Measurements from ENCODE around the gene PCGF1. TPM values are rescaled to one million over a fixed set of nuclear protein-coding genes. Genes with fewer than 3 reads are reported as not detected.
"Not testable (repeated sequence)": the region's sequence is repeated elsewhere in the genome, so short reads cannot be mapped to it uniquely, and the experiment has no call there.

The PCGF1 gene
- total RNA-seq, 1 donor from 2014 or later, result 8.7 TPM

DNA sequence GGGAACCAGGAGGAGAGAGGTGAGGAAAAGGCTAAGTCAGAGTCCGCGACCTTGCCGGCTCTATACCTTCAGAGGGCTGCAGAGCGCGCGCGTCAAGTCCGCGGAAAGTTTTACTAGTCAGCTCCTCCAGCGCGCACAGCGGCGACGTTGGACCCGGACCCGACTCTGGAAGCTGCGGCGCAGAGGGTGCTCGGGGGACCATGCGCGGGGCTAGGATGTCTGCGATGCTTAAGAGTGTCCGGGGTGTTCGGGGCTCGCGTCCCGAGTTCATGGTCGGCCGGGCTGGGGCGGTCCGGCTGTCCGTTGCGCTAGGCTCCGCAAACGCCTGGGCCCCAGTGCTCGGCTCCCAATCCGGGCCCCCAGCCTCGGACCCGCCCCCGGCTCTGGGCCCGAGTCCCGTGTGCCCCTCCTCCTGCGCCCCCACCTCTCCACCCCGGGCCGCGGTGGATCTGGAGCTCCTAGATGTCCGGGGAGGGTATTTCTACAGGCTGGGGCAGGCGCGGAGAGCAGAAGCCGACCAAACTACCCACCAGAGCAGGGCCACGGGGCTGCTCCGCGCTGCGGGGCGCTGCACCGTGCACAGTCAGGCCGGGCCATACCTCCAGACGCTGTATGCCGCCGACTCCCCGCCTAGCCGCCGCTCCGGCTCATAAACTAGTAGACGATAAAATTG lies 8.1 kb downstream of the PCGF1 start, which contains the start of gene LBX2:
Gene LBX2, minus strand, starts transcription at position 337 of the 673 bp plus-strand sequence. Its CDS starts 66 bp downstream, at position 271.
- no peak for DNase-seq

DNA sequence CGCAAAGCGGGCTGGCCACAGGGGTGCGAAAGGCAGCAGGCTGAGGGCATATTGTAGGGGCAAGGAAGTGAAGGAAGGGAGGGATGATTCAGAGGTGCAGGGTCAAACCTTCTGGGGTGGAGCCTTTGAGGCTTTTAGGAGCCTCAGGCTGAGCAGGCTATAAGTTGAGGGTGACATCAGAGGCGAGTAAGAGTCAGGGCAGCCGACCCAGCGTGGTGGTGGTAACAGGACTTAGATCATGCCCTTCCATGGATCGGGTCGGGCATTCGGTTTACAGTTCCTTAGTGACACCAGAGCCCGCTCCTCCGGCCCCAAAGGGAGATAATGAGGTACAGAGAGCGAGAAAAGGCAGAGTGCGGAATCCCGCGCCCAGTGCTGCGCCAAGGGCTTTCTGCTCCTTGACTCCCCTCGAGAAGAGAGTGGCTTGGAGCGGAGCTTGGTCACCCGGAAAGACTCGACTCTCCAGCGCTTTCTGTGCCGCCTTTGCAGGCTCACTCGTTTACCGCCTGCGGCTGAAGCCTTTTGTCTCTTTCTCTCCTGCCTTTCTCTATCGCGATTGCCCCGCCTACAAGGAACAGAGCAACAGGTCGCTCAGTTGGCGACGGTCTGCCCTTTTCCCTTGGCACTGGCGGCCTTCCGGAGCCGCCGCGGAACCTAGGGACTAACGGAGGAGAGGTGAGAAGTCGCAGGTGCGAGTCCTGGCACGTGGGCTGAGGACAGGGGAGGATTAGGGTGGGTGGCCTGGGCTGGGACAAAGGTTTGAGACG lies 8.8 kb downstream of the PCGF1 start:
- no peak for DNase-seq

DNA sequence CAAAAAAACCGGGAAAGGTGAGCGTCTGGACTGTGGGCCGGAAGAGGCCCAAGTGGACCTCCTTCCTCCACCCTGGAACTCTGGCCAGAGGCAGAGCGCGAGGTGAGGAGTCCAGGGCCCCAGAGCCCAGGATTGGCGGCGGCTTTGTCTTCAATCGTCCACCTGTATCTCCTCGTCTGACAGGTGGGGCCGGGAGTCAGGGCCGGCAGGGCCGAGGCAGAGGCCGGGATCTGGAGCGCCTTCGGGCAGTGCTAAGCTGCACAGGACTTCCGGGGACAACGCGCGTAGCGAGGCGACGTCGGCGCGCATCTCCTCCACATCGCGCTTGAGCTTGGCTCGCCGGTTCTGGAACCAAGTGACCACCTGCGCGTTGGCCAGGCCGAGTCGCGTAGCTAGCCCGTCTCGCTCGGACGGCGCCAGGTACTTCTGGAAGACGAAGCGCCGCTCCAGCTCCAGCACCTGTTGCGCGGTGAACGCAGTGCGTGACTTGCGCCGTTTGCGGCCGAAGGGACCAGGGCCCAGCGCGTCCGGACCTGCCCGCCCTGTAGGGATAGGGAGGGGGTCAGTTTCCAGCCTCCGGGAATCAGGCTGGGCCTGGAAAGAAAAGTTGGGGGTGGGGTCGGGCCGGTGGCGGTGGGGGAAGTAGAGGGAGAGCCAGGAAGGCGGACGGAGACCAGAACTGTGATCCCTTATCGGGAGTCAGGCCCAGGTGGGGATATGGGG lies 9.6 kb downstream of the PCGF1 start:
- DNase-seq, result no peak

DNA sequence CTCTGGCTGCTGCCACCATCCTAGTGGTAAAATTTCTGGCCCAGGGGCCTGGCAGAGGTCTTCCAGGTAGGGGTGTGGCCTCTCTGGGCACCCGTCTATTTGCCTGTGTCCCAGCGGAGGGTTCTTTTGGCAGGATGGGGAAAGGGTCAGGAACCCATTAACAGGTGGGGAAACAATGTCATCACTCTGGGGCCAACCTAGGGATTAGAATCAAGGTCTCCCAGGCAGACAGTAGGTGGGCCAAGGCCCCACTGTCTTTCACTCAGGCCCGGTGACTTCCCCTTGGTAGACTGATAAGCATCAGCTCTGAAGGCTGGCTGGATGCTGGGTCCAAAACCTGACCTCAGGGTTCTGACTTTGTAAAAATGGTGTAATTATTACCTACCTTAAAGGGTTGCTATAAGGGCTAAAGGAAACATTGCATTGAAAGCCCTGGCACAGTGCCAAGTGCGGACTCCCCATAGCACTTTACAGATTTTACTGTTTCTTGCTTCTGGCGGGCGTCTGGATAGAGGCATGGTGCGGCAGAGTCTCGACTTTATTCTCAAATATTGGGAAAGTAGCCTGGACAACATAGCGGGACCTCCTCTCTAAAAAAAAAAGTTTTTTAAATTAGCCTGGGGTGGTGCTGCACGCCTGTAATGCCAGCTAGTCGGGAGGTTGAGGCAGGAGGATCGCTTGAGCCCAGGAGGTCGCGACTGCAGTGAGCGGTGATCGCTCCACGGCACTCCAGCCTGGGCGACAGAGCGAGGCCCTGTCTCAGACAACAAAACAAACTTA lies 10.3 kb downstream of the PCGF1 start:
- DNase-seq, result no peak

DNA sequence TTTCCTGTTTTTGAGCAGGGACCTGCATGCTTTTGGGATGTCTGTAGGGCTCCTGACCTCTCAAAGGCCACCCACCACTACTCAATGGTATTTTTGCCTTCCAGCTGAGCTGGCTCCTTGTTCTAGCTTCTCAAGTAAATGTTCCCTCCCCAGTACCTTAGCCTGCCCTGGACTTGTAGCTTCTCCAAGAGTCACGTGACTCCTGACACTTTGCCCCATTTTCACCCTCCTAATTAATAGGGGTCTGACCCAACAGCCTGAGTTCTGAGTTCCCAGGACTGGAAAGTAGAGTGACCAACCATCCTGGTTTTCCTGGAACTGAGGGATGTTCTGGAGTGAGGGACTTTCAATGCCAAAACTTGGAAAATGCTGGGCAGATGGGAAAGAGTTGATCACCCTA lies 12.1 kb downstream of the PCGF1 start:
- DNase-seq, result no peak

DNA sequence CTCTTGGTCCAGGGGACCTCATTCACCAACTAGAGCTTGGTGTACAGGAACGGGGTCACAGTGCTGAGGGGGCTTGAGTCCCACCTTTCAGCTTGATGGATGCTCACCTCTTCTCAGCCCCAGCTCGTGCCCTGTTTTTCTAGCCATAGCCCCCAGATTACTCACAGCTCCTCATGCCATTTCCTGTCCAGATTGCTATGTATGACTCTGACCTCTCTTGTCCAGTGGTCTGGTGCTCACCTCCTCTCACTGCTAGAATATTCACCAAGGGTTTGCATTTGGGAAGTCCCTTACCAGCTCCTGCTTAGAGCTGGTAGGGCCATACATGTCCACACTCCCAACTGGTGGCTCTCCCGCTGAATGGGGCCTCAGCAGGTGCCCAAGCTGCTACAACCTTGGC lies 13.9 kb downstream of the PCGF1 start:
- no peak for DNase-seq

DNA sequence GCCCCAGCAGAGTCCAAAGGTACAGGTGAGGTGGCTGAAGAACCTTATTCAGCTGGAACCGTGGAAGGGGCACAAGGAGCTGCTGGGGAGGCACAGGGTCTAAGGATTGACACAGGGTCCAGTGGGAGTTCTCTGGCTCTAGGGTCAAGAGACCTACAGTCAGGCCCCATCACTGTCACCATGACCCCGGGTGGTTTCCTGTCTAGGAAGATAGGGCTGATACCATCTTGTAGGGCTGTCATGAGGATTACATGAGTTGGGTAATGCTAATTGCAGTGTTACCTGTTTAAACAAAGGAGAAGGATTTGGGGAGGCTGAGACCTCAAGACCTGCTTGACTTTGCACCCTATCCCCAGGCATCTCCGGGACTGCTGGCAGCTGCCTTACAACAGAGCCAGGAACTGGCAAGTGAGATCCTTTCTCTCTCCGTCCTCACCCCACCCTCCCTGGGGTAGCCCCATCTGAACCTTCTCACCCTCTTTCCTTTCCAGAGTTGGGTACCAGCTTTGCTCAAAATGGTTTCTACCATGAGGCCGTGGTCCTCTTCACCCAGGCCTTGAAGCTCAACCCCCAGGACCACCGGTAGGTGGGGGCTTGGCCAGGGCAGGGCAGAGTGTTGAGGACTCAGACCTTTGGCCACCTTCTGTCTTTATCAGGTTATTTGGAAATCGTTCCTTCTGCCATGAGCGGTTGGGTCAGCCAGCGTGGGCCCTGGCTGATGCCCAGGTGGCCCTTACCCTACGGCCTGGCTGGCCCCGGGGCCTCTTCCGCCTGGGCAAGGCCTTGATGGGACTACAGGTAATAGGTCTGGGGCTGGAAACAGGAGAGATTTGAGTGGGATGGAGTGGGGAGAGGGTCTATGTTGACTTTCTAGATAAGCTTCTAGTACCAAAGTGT lies 15.6 kb downstream of the PCGF1 start:
- DNase-seq, result no peak

DNA sequence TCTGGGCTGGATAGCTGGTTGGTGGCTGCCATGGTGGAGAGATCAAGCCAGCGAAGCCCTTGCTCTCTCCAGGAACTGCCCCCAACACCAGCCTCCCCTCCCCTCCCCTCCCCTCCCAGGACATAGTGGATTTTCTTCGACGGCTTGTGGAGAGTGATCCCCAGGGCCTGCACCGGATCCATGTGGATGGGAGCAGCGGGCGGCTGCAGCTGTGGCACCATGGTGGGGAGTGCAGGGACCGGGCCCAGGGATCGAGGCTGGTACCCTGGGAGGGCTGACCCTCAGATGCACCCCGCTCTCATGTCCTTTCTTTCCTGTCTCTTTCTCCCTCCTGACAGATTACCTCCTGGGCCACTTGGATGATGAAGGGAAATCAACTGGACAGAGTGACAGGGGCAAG lies 17.6 kb downstream of the PCGF1 start:
- DNase-seq, result no peak

DNA sequence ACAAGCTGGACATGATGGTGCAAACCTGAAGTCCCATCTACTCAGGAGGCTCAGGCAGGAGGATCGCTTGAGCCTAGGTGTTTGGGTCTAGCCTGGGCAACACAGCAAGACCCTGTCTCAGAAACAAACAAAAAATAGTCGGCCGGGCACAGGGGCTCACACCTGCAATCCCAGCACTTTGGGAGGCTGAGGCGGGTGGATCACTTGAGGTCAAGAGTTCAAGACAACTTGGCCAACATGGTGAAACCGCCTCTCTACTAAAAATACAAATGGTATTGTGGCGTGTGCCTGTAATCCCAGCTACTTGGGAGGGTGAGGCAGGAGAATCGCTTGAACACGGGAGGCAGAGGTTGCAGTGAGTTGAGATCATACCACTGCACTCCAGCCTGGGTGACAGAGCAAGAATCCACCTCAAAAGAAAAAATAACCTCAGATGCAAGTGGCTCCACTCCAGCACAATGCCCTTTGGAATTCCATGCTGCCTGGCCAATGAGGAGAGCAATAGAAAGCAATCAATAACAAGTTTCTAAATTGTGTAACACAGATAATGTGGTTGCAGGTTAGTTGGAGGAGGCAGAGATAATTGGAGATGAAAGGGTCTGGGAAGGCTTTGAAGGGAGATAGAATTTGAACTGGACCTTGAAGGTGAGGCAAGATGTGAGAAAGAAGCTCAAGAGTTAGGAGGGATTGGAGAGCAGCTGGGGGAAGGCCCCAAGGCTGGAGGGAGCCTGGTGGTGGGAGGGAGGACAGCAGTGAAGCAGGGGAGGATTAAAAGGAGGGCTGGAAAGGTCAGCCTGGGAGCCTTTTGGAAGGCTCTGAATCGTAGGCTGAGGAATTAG lies 18.6 kb downstream of the PCGF1 start:
- DNase-seq, result no peak

DNA sequence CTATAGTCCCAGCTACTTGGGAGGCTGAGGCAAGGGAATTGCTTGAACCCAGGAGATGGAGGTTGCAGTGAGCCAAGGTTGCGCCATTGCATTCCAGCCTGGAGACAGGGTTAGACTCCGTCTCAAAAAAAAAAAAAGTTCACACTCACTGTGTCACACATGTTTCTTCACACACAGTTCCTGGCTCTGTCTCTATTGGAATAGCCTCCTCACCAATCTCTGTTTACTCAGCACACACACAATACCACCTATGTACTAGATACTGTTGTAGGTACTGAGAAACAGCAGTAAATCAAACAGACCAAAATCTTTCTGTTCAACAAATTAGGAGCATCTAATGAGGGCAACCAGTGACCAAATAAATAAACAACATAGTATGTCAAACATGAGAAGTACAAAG lies 21.4 kb downstream of the PCGF1 start:
- DNase-seq, result no peak

DNA sequence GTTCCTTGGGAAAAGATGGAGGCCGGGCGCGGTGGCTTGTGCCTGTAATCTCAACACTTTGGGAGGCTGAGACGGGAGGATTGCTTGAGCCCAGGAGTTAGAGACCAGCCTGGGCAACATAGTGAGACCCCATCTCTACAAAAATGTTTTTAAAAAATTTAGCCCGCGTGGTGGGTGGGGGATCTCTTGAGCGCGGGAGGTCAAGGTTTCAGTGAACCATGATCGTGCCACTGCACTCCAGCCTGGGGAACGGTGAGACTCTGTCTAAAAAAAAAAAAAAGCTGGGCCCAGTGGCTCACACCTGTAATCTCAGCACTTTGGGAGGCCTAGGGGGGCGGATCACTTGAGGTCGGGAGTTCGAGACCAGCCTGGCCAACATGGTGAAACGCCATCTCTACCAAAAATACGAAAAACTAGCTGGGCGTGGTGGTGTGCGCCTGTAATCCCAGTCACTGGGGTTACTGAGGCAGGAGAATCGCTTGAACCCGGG lies 23.8 kb downstream of the PCGF1 start:
- DNase-seq, result not testable (repeated sequence)

DNA sequence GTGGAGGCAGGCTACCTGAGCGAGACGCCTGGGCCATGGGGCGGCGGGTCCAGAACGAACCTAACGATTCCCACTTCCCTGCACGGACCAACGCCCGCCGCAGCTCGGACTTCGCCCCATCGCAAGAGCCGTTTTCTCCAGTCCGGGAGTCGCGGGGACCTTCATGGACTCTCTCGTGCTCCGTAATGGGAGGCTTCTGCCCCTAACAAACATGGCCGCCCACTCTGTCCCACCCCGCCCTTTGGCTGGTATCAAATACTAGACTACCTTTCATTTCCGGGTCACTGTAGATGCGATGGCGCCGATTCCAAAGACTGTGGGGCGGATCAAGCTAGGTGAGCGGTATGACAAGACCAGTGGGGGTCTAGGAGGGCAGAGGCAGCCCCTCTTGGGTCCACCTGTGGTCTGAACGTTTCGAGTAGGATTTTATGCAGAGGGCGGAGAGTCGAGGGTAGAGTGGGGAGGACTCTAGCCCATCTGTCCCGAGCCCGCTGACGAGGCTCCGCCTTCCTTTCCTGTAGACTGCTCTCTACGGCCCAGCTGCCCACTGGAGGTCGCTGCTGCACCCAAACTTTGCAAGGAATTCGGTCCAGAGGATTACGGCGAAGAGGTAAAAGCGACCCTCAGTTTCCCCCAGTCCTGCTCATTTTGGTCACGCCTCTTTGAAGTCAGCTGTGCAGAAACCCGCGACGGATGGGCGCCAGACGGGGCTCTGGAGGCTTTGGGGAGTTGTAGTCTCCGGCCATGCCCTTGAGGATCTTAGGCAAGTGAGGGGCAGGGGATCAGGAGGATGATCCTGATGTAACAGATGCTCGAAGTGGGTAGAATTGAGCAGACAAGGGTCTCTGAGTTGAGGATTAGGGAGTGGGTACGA lies 24.5 kb downstream of the PCGF1 start, which contains the start of the genes CCDC142 and TTC31:
Gene CCDC142, minus strand, starts transcription at position 198 of the 874 bp plus-strand sequence. Its CDS starts 161 bp downstream, at position 37.
Gene TTC31, plus strand, starts transcription at position 281 of the 874 bp plus-strand sequence. Its CDS starts 15 bp downstream, at position 296.
- DNase-seq, result peak; percentile 98

DNA sequence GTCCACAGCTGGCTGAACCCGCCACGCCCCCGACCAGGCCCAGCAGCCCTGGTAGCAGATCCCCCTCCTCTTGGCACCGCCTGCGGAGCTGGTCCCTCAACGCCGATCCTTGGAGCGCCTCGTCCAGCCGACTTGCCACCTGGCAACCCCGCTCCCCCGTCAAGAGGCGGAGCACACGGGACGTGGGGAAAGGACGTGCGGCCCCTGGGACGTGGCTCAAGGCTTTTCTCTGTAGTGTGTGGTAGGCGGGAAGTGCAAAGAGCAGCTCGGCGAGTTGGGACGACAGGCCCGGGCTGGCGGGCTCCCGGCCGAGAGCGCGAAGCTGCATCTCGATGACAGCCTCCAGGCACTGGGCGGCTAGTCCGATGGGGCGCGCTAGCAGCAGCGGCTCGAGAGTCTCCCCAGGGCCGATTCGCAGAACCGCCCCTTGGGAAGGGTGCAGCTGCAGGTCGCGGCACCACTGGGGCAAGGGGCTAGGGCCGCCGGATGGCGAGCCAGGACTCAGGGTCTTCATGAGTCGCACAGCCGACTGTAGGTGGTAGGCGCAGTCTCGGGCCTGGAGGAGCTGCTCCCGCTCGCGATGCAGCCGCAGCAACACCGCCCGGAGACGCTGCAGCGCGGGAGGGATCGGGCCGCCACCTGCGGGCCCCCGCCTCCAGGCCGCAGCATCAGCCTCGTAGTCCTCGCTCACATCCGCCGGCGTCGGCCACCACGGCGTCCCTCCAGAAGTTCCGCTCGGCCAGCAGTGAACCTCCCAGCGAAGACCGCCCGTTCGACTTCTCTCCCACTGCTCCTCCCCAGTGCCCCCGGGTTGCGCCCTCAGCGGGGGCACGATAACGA lies 25.3 kb downstream of the PCGF1 start:
- DNase-seq, result no peak

DNA sequence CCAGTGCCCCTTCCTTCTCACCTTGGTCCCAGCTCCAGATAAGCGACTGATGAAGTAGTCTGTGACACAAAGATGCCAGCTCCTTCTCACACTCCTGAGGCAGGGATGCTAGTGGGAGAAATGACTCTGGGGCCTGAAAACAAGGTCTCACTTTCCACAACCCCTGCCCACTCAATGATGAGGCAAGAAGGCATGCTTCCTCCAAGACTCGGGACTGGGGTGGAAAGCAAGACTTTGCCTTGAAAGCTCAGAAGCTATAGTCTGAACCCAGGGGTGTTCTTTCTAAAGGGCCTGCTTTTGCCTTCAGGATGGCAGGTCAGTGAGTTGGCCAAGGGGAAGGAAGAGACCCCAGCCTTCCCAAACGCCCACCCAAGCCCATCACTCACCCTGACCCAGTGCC lies 26.1 kb downstream of the PCGF1 start:
- no peak for DNase-seq

DNA sequence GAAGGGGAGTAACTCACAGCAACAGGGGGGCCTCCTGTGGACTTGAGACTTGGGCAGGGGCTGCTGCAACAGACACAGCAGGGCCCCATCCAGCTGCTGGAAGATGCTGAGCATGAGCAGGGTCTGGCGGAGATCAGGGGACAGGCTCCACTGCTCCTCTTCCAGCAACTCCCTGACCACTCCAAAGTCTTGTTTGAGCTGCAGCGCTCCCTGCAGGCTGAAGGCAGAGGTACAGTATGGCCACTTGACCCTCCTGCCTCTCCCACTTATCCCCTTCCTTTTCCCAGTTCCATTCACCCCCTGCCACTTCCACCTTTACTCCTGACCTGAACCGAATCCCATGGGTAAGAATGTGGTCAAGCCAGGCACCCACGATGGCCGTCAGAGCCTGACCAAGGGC lies 32.6 kb downstream of the PCGF1 start:
- no peak for DNase-seq

DNA sequence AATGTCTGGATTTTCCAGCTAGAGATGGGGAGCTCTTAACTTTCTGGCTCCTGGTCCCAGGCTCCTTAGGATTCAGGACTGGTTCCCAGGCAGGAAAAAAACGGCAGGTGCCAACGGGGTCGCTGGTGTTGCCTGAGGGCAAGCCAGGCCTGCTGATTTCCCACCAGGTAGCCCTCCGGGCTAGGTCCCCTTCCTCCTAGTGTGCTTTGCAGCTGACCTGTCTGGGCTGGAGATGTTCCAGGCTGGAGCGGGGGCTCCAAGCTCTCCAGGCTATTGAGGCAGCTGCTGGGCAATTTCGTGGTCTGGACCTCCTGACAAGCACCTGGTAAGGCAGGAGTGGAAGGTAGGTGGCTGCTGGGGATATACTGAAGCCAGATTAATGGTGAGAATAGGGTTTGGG lies 33.0 kb downstream of the PCGF1 start:
- no peak for DNase-seq

DNA sequence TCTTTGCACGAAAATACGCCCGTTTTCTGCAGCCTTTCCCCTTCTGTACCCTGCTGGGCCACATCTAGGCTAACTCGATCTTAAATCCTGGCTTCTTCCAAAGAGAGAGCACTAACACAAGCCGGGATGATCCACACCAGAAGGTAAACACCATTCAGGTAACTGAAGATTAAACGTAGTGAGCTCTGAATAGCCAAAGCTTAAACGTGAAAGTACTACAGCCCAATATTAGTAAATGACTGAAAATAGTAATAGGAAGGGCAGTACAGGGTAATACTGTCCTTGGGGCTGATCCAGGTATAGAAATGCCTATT lies 34.6 kb downstream of the PCGF1 start:
- no peak for DNase-seq

Measured in tongue (tissue), 2 donors.